Measurements from ENCODE around the gene RANBP3.

Gene RANBP3

DNA sequence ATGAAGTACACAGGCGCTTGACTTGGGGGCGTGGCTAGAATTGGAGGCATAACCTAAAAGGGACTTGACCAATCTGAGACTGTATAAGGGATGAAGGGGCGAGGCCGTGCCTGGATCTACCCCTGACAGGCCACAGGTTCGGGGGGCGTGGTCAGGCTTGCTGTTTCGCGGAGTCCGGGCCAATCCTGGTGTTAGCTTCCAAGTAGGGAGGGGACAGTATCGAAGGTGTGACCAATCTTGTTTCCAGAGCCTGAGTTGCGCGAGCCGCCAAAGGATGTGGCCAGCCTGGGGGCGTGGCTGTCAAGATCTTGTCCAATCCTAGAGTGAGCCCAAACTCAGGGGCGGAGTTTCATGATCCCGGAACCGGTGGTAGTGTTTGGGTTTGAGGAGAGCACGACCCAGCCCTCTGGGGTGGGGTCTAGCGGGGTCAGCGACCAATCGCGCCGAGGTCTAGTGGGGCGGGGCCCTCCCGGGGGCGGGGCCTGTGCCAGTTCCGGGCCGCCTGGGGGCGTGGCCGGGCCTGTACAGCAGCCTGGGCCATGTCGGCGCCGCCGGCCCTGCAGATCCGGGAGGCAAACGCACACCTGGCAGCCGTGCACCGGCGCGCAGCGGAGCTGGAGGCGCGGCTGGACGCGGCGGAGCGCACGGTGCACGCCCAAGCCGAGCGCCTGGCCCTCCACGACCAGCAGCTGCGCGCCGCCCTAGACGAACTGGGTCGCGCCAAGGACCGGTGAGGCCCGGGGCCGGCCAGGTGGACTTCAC, 73.4 kb downstream of the RANBP3 start, which contains the start of gene VMAC:
VMAC (plus strand) TSS at position 521 of the 762 bp plus-strand sequence; CDS start at position 540, 19 bp downstream.
- DNase-seq (ENCODE audit: low spot score) (peak; percentile 96), FAIRE-seq (peak; percentile 32)

DNA sequence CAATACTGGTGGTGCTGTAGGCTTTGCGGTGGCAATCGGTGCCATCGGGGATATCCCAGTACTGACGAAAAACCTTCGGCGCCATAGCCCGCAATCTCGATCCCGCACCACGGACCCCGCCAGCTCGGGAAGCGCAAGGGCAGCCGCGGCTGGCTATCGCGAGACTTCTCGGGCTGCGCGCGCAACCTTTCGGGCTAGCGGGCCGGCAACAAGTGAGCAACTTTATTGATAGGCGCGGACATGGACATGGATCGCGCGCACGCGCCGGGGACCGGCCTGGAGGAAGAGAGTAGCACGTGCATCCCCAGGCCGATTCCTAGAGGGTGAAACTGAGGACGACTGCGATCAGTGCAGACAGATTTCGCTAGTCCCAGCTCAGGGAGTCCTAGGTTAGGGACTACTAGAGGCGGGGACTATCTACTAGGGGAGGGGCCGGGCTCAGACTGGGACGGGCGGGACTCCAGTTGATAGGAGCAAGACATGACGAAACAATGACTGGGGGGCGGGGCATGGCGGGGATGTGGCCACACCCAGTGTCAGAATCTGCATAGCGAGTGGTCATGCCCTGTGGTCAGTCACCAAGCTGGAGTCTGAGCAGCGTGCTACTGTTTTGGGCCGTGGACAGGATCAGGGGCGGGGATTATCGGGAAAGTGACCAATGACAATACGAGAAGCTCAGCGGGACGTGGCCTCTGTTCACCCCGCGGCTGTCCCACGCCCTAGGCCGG, 74.2 kb downstream of the RANBP3 start, which contains the start of gene NDUFA11:
NDUFA11 (minus strand) TSS at position 167 of the 728 bp plus-strand sequence; CDS start at position 85, 82 bp downstream.
- FAIRE-seq (peak; percentile 68), DNase-seq (ENCODE audit: low spot score) (peak; percentile 88)

DNA sequence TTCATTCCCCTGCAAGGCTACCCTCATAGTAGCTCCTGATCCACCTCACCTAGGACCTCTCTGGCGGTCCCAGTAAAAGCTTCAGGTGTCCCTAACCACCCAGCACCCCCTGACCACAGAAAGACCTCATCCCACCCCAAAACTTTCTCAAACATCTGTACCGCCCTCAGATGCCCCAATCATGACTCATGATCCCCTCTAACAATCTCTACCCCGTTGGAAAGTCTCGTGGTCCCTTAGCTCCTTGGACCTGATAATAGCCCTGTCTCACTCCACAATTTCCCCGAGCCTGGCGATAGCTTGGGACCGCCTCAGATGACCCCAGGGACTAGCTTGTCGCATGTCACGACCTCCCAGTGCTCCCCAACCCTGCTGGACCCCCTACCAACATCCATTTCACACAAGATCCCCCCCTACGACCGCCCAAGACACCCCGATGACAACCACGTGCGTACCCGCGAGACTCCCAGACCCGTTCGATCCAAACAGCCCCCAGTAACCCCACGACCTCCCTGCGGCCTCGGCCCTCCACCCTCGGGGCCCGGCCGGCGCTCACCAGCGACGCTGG, 74.8 kb downstream of the RANBP3 start:
- FAIRE-seq (no peak), DNase-seq (ENCODE audit: low spot score) (no peak)

DNA sequence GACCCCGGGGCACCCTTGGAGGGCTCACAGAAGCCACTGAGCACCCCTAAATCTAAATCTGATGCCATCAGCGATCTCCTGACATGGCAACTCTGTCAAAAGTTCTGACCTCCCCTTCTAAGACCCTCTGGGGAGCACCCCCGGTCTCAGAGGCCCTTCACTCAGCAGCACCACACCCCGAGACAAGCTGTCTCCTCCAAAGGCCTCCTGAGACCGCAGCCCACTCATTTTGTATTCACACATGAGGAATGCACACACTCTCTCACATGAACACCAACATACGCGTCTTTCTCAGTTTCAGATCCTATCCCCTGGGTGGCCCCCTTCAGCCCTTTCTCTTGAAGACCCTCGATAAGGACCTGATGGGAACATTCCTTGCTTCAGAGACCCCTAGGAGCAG, 77.0 kb downstream of the RANBP3 start:
- DNase-seq (ENCODE audit: low spot score) (no peak), FAIRE-seq (no peak)

DNA sequence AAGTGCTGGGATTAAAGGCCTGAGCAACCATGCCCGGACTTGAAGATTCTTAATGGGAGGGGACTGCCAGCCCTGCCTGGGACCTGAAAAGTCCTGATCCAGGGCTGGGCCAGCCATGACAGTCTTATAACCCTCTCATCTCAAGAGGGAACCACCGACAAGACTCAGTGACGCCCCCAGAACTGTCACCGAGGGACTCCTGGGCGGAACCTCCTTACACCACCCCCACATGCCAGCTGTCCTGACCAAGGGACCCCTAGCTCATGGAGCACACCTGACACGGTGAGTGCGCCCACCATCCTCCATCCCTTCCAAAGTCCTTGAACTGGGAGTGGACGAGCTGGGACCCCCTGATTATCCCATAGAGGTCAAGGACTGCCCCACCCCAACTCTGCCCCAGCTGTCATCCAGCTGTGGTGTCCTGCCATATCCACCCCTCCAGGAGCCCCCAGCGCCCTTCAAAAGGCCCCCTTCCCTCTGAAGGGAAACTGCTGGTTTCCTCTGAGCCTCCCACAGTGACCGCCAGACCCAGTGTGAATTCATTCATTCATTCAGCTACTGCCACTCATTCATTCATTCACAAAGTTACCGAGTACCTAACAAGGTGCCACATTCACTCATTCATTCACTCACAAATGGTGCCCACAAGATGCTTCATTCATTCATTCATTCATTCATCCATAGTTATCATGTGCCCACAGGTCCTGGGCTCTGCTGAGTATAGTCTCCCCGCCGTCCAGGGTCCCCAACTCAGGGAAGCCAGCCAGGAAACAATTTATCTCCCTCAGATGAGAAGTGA, 78.0 kb downstream of the RANBP3 start:
- FAIRE-seq, result no peak

DNA sequence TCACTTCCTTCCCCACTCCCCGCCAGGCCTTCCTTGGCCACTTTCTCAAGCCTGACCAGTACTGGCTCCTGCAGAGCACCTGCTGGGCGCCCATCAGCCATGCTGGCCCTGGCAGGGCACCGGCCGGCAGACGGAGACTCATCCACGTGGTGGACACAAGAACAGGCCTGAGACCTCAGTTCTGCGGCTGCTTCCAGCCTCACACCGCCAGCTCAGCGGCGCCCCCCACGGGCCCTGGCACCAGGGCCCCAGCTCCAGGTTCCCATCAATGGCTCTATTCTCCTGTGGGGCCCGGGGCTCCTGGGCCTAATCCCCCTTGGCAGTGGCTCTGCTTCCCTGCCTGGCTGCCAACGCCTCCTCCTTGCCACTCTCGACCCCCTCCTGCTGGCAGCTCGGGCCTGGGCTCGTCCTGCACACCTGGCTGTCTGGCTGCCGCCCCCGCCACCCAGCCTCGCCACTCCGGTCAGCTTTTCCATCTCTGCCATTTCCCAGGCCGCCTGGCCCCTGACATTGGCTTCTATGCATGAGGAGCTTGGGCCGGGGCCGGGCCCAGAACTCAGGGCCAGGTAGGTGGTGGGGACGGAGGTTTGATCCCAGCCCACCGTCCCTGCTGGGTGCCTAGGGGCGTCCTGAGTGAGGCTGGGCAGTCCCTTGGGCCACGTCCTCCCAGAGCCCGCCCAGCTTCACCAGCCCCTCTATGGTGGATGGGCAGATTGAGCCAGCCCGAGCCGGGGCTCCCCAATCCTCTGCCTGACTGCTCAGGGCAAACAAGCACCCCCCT, 80.6 kb downstream of the RANBP3 start:
- DNase-seq (ENCODE audit: low spot score), result no peak
- FAIRE-seq, result no peak

More for the DNA sequence above, 78.0 kb downstream of the RANBP3 start:
- DNase-seq (ENCODE audit: low spot score), result no peak

DNA sequence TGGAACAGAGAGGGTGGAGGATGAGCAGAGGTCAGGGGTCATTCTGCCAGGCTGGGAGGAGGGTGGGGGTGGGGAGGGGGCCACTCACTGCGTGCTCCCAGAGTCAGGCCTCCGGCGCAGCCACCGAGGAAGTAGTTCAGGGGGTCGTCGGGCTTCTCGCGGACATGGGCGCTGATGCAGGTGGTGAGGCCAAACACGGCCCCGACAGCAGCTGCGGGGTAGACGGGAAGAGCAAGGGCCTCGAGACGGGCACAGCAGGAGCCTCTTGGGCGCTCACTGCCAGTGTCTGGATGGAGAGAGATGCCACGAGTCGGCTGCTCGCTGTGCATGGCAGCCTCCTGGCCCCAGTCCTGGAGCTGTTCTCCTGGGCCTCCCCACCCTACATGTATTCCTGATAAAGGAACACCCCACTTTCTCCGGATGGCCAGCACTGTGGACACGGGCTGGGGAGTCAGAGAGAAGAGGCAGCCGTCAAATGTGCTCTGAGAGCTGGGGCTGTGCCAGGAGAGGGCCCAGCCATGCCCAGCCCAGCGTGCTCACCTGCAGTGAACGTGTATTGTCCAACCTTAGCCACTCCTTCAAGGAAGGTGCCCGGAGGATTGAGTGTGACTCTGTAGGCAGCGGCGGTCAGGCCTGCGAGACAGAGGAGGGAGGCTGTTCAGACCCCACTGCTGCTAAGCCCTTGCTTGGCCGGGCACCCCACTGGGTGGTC, 81.4 kb downstream of the RANBP3 start:
- DNase-seq (ENCODE audit: low spot score) (no peak), FAIRE-seq (no peak)

DNA sequence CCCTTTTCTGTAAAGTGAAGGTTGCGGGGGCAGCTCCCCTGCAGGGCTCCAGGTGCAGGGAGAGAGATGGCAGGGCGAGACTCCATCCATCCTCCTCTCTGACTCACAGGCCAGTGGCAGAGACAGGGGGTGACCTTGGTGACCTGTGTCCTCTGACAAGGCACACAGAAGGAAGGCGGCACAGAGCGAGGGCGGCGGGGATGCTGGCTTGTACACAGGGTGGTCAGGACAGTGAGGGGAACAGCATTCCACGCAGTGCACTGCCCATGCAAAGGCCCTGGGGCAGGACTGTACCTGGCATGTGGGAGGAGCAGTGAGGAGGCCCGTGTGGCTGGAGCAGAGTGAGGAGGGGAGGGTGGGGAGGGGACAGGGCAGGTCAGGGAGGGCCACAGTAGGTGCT, 82.0 kb downstream of the RANBP3 start:
- FAIRE-seq, result no peak
- no peak for DNase-seq (ENCODE audit: low spot score)

DNA sequence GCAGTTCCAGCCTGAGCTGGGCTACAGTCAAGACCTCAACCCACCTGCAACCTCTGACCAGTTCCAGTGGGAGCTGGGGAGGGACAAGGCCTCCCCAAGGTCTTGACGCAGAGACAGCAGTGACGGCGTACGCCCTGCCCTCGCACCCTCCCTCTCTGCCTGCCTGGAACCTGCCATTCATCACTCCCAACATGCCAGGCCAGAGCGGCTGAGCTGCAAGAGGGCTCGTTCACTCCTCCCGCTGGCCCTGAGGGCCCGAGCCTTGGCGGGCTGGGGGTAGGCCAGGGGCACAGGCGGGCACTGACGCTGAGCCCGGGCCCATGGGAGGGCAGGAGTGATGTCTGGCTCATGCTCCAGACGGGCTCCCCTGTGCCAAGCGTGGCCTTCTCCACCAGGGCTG, 82.5 kb downstream of the RANBP3 start:
- FAIRE-seq (no peak), DNase-seq (ENCODE audit: low spot score) (no peak)

DNA sequence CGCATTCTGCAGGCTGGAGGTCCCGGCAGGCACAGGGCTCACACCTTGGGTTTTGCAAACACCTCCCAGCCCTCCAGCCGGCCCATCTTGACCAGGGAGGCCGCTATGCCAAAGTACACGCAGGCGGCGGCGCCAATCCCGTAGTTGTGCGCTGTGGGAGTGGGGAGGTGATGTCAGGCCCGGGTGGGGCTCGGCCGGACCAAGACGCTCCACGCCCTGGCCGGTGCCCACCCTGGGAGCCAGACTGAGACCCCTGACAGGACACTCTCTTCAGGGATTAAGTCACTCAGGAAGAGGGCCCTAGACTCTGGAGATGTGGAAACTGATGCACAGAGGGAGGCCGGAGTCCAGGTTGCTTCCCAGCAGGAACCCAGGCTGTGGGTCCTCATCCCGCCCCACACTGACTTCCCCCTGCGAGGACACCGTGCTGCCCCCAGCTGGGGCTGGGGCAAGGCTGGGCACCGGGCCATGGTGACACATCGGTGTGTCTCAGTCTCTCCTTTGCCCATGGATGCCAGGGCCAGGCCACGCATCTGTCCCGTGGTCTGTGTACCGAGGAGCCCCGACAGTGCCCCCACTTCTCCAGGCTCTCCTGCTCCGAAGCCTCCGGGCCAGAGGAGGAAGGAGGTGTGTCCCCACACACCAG, 83.1 kb downstream of the RANBP3 start:
- no peak for FAIRE-seq

DNA sequence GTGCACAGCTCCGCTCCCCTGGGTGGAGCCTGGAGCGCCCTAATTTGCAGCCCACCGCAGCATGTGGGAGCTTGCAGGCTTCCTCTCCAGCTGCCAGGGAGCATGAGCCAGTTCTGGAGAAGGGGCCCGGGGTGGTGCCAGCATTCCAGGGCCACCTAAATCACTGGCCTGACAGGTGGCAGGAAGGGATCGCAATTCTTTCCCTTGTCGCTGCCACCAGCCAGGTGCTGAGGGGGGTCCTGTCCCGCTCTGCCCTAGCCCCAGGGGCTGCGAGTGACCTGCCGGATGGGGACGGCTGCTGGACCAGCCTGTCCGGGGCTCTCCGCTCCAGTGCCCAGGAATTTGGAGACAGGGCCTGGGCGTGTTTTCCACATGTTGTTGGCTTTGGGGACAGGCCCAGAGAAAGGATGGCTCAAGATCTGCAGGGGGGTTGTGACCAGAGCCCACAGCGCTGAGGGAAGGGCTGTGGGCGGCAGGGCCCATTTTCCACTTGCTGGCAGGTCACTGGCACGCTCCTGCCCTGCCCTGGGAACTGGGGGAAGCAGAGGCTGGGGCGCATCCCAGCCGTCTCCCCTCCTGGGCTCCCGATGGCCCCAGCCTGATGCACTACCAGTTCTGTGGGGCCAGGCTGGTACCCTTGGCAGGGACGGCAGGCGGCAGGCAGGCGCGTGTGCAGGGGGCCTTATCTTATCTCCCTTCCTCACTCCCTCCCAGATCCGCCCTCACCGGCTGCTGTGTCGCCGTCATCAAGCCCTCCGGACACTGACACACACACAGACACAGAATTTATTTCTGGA, 83.8 kb downstream of the RANBP3 start:
- FAIRE-seq (no peak), DNase-seq (ENCODE audit: low spot score) (no peak)

More for the DNA sequence above, 83.1 kb downstream of the RANBP3 start:
- DNase-seq (ENCODE audit: low spot score), result no peak

DNA sequence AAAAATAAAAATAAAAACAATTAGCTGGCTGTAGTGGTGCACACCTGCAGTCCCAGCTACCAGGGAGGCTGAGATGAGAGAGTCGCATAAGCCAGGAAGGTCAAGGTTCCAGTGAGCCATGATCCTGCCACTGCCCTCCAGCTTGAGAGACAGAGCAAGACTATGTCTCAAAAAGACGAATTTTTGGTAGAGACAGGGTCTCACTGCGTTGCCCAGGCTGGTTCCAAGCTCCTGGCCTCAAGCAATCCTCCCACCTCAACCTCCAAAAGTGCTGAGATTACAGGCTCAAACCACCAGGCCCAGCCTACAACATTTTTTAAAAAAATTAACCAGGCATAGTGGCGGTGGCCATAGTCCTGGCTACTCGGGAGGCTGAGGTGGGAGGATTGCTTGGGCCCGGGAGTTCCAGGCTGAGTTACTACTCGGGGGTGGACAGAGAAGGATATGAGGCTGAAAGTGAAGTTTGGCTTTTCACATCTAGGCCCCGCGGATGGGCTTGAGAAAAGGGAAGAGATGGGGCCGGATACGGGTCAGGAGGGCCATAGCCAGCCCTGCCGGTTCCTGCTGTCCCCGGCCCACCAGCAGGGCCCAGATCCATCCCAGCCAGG, 84.5 kb downstream of the RANBP3 start:
- no peak for DNase-seq (ENCODE audit: low spot score)
- no peak for FAIRE-seq

DNA sequence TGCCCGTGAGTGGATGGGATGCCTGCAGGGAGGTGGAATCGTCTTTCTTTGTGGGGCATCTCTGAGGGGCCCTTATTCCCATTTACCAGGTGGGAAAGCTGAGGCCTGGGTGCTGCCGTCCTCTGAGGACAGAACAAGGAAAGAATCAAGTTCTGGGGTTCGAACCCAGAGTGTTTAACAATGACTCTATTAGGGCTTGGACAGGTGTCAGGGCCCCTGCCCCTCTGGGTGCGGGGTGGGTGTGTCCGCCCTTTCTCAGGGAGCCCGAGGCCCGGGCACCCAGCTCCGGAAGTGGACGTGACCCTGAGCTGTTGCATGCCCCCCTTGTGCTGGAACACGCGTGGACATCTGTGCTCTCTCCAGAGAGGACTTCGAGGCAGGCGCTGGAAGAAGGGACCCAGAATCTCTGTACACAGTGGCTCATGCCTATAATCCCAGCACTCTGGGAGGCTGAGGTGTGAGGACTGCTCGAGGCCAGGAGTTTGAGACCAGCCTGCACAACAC, 85.1 kb downstream of the RANBP3 start:
- FAIRE-seq, result no peak
- DNase-seq (ENCODE audit: low spot score), result no peak

DNA sequence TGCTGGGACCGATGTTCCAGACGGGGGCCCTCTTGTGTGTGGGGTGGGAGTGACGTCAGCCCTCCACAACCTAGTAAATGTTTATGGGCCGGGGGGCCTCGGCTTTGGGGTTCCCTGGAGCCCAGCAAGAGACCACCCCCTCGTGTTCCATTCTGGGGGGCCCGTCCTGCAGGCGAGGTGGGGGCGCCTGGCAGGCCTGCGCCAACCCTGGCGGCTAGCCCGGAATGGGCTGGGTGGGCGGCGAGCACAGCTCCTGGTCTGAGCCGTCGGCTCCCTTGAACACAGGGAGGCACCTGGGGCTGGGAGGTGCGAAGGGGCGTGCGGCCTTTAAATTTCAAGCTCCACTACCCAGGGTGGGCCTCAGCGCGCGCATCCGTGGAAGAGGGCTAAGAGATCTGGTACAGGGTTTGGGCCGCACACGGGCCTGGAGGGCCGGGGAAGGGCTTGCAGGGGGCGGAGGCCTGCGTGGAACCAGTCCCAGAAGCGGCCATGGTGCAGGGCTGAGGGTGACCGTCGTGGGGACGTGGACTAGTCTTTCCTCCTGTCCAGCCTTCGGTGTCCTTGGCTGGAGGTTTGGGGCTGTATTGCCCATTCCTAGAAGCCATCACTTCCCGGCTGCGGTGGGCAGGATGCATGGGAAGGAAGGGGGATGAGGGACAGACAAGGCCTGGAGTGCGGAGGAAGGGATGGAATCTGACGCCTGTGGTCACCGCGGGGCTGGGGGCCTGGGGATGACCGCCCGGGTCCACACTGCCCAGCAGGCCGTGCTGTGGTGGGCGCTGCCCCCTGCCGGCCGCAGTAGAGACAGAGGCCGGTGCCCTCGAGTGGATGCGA, 85.8 kb downstream of the RANBP3 start:
- no peak for DNase-seq (ENCODE audit: low spot score)
- FAIRE-seq, result no peak

DNA sequence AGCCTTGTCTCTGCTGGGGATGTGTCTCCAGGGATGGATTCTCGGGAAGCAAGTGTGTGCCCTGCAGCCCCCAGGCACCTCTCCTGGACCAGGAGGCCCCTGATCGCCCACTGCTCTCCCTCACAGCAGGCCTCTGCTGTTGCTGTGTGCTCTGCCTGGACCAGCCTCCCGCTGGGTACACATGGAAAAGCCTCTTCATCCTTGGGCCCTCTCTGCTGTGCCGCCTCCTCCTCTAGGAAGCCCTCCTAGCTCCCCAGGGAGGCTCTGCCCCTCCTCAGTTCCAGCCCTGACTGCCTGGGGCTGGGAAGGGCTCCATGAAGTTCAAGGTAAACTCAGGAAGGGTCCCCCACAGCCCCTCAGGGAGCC, 86.4 kb downstream of the RANBP3 start:
- FAIRE-seq (no peak), DNase-seq (ENCODE audit: low spot score) (no peak)

DNA sequence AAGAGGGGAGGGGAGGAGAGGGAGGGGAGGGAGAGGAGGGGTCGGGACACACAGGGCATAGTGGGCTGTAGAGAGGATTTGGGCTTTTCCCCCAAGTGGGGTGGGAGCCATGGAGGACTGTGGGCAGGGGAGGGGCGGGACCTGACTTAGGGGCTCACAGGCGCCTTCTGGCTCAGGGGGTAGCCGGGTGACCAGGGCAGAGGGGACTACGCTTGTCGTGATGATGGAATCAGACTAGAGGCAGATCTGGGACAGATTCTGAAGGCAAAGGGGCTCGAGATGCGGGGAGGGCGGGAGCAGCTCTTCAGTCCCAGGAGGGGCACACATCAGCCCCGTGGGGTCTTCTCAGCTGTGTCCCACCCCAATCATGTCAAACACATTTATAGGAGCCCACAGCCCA, 87.8 kb downstream of the RANBP3 start:
- no peak for FAIRE-seq
- no peak for DNase-seq (ENCODE audit: low spot score)

DNA sequence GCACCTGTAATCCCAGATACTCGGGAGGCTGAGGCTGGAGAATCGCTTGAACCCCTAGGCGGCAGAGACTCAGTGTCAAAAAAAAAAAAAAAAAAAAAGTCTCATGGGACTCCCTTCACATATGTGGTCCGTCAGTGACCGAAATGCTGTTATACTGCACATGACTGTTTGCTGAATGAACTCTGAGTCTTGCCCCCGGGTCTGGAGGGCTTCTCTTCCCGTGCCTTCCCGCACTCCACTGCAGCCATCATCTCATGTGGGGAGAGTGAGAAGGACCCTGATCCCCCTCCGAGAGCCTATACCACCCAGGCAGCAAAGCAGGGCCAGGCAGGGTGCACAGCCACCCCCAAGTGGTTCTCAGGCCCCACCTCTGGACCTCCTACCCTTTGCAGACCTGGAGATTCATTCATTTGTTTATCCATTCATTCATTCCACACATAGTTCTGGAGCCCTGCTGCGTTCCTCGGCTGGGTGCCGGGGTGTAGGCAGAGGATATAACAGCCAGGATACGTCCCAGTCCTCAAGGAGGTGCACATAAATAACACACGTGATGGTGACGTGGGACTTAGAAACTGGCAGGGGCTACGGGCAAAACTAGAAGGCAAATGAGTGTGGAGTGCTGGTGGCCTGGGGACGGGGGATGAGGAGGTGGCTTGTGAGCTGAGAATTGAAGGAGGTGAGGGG, 88.5 kb downstream of the RANBP3 start:
- DNase-seq (ENCODE audit: low spot score), result no peak
- no peak for FAIRE-seq

Measured in urothelium cell line (cell line).